ENCODE measurements around the gene ADTRP.

- no peak for TF ChIP-seq CTCF (optimal IDR thresholded peaks at IDR 0.05 in 1 of 3, IDR thresholded peaks at IDR 0.05 in 1 of 3, conservative IDR thresholded peaks at IDR 0.05 in 1 of 3; ENCODE audit: extremely low read depth in 1 of 3, insufficient read depth in 2 of 3, low read length in 3 of 3)
- TF ChIP-seq EZH2 (IDR thresholded peaks at IDR 0.05; ENCODE audit: low read length): no peak
These were observed 33.9 kb downstream of the ADTRP start for GRCh38 chr6:11744753-11745152.
